Raji (cell line): ENCODE data around the gene VBP1.
A peak's percentile ranks its signal among the peaks of the same experiment; 100 is the strongest.

Source experiments
- POLR2A ChIP-seq: IDR thresholded peaks from 2 replicates; pipeline ENCODE4 v1.6.1; 2011; ENCODE audit warnings: low read depth, low read length, control low read depth; ENCODE audit not compliant: insufficient read depth

The VBP1 gene

DNA sequence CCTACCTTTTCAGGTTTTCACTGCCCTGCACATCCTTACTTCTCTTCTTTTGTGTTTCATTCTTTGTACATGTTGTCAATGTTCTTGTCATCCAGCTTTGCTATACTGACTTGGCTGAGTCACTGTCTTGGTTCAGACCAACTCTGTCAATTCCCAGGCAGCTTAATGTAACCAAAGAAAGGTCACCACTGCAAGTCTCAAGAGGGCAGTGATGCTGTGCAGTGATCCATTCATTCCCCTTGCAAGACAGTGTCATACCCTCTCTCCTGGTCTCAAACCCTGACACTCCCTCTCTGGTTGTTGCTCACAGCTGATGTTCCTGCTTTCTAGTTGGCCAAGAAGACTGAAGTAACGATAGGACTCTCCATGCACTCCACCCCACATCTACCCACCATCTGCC, 30.5 kb downstream of the VBP1 start:
- TF ChIP-seq POLR2A = no peak

- TF ChIP-seq POLR2A = no peak
These were observed 31.2 kb downstream of the VBP1 start for GRCh38 chrX:155247497-155247896.

DNA sequence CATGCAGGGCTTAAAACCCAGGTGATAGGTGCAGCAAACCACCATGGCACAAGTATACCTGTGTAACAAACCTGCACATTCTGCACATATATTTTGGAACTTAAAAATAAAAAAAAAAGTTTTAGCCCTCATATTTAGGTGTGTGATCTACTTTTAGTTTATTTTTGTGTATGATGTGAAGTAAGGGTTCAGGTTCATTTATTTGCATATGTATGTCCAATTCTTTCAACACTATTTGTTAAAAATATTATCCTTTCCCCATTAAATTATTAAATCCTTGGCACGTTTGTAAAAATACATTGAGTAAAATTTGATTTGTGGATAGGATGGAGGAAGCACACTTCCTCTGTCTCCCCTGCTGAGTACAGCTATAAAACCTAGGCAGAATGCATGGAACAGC, 35.1 kb downstream of the VBP1 start:
- no peak for TF ChIP-seq POLR2A

- TF ChIP-seq POLR2A = no peak
These were observed 43.5 kb downstream of the VBP1 start for GRCh38 chrX:155259752-155260151.

GRCh38 chrX:155262970-155263754, 46.9 kb downstream of the VBP1 start:
- no peak for TF ChIP-seq POLR2A

DNA sequence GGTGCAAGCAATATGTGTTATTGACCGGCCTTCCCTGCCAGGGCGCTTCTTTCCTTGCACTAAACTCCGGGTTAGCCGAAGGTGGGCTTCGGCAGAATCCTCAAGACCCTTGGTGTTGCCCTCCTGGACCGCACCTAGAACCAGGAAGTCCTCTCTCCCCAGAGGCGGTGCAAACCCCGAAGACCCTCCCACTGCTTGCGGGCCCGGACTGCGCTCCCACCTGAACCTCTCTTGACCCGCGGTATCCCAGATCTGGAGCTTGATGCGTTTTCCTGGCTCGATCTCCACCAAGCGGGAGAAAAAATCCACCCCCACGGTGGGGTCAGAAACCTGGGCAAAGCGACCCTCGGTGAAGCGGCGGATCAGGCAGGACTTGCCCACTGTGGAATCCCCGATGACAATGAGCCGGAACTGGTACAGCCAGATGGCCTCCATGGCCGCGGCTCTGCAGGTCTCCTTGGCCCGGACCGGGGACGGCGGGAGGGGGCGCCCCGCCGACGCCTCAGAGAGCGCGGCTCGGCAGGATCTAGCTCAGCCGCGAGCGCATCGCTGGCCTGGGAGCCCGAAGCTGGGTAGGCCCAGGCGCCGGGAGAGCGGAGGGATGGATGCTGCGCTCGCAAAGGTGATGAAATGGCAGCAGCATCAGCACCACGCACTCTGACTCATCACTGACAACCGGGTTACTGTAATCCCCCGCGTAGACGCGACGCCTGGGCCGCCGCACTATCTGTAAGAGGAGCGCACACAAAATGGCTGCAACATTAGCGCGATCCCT, 47.8 kb downstream of the VBP1 start, which contains the start of gene RAB39B:
Gene RAB39B (minus strand): TSS at position 638 of the 775 bp plus-strand sequence. CDS start 203 bp downstream, at position 435.
- peak; percentile 68 for TF ChIP-seq POLR2A

GRCh38 chrX:155266439-155266838, 50.2 kb downstream of the VBP1 start:
- TF ChIP-seq POLR2A = no peak

GRCh38 chrX:155270969-155271368, 54.7 kb downstream of the VBP1 start:
- TF ChIP-seq POLR2A = no peak

DNA sequence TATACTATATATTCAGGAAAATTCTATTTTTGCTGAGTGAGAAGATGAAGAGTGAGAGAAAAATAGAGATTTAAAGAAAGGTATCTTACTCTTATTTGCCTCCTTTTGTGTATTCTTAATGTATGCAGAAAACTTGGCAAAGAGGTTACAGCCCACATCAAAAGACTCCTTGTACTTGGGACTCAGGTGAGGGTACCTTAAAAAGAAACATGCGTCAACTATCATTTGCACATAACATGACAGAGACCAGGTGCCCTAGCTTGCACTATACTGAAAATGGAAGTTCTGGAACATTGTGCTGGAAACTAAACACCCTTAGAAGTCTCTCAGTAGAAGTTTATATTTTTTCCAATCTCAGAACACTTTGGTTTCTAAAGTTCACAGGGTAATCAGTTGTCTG, 63.6 kb downstream of the VBP1 start:
- TF ChIP-seq POLR2A = no peak
